ENCODE results near the gene ZNF14. TPM values are rescaled to one million over a fixed set of nuclear protein-coding genes. Genes with fewer than 3 reads are reported as not detected.

The ZNF14 gene
- total and polyA plus RNA-seq, 2 experiments from 2014 or later: 4.6 to 10.2 TPM

DNA sequence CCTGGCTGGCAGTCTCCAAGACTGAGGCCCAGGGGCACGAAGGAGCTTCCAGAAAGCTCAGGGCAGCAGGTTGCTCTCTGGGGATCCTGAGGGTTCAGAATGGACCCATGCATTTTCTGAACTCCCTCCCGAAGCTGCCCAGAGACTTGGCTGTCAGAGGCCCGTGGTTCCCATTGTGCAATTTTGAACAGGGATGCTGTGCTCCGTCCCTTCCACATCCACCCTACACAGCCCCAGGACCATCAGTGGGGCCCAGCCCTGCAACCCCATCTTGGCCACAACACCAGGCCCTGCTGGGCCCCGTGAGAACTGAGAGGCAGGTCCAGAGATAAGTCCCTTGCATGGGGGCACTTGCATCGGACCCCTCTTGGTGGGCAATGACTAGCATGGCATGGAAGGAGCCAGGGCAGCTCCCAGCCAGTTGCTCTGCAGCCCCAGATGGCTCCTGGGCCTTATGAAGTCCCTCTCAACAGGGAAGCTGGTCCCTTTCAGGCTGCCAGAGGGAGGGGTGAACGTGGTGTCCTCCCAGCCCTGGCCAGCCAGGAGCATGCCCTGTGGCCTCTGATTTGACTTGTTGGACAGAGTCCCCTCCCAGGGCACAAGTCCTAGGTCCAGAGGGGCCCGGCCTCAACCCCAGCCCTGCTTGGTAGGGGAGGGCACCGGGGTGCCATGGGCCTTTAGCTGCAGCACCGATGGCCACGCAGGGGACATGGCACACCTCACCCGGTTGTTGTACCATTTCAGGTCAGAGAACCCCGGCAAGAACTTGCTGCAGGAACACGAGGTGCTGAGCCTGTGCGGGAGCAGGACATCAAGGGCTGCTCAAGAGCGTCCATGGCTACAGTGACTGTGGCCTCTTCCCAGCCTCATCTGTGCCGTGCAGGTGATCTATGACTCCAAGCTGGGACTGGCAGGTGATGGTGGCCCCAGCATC, 17.3 kb upstream of the ZNF14 start (continued):
- TF ChIP-seq POLR2AphosphoS5 (IDR thresholded peaks at IDR 0.05; ENCODE audit: low read depth) (no peak), EZH2phosphoT487 (IDR thresholded peaks at IDR 0.05; ENCODE audit: unreplicated experiment) (no peak), ZNF331 (CRISPR knock-in tag; IDR thresholded peaks at IDR 0.05; ENCODE audit: low read depth) (no peak), JUNB (IDR thresholded peaks at IDR 0.05; ENCODE audit: unreplicated experiment) (no peak), NANOG (IDR thresholded peaks at IDR 0.05; ENCODE audit: borderline replicate concordance) (no peak)
- TF ChIP-seq, protein P1, sequence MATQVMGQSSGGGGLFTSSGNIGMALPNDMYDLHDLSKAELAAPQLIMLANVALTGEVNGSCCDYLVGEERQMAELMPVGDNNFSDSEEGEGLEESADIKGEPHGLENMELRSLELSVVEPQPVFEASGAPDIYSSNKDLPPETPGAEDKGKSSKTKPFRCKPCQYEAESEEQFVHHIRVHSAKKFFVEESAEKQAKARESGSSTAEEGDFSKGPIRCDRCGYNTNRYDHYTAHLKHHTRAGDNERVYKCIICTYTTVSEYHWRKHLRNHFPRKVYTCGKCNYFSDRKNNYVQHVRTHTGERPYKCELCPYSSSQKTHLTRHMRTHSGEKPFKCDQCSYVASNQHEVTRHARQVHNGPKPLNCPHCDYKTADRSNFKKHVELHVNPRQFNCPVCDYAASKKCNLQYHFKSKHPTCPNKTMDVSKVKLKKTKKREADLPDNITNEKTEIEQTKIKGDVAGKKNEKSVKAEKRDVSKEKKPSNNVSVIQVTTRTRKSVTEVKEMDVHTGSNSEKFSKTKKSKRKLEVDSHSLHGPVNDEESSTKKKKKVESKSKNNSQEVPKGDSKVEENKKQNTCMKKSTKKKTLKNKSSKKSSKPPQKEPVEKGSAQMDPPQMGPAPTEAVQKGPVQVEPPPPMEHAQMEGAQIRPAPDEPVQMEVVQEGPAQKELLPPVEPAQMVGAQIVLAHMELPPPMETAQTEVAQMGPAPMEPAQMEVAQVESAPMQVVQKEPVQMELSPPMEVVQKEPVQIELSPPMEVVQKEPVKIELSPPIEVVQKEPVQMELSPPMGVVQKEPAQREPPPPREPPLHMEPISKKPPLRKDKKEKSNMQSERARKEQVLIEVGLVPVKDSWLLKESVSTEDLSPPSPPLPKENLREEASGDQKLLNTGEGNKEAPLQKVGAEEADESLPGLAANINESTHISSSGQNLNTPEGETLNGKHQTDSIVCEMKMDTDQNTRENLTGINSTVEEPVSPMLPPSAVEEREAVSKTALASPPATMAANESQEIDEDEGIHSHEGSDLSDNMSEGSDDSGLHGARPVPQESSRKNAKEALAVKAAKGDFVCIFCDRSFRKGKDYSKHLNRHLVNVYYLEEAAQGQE (IDR thresholded peaks at IDR 0.05; ENCODE audit: unreplicated experiment): no peak

DNA sequence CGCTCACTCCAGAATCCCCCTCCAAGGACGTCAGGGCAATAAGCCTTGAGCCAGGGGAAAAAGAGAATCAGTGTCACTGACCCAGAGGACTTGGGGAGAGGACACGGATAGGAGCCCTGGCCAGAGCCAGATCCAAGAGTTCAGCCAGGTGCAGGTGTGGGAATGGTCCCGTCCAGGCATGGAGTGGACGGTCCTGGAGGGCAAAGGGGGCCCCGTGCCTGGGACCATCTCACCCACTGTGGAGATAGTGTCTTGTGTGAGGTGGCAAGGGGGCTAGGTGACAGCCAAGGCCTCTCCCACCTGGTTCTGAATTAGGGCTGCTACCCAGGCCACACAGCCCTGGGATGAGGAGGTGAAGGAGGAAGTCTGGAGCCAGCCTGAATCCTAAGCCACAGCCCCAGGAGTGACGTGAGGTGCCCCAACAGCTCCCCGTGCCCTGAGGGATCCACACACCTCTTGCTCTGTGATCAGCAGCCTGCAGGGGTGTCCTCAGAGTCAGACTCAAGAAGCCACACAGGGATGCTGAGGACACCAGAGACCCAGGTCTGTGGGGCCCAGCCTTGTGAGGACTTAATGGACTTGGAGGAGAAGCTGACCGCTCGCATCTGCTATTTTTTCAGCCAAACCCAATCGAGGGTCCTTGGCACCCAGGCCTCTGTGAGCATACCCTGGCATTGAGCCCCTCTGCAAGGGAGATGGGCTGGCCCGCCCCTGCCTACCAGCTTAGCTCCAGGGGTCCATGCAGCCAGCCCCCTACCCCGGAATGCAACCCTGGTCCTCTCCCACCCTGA, 16.4 kb upstream of the ZNF14 start:
- Histone ChIP-seq H3K79me2 (replicated peaks; ENCODE audit: insufficient read depth) (no peaks in the 10 kb centered on the region), H3K36me3 (ENCODE audit: insufficient read depth) (no peaks in the 10 kb centered on the region), H3K4me3 (no peak overlapping the region), H3K4me2 (no peak overlapping the region), H3K27ac (ENCODE audit: low read depth) (no peak overlapping the region), H3K9me2 (ENCODE audit: insufficient read depth) (0 out of 2 replicates have a peak, but pooled peaks cover 2% of the 10 kb centered on the region), H3K27me3 (ENCODE audit: insufficient read depth) (no peaks in the 10 kb centered on the region), H2AFZ (no peak overlapping the region), H3F3A (replicated peaks; ENCODE audit: low read depth) (no peaks in the 10 kb centered on the region), H4K20me1 (replicated peaks; ENCODE audit: insufficient read depth) (no peaks in the 10 kb centered on the region), H3K4me1 (ENCODE audit: insufficient read depth) (no peaks in the 10 kb centered on the region)
- DNase-seq (ENCODE audit: low spot score): no peak
- peaks cover 8% of the 10 kb centered on the region for H3K9me3 Mint-ChIP-seq
- H3K36me3 Mint-ChIP-seq (ENCODE audit: low read depth): peaks cover 2% of the 10 kb centered on the region; the same call in 1 of the 3 replicates
- H3K27ac Mint-ChIP-seq: no peak overlapping the region
- no peak for ATAC-seq
- H3K27me3 Mint-ChIP-seq (ENCODE audit: insufficient read depth, low read depth, poor library complexity): peaks cover 6% of the 10 kb centered on the region
- no peak overlapping the region for H3K4me3 Mint-ChIP-seq
- H3K4me1 Mint-ChIP-seq: no peaks in the 10 kb centered on the region
- TF ChIP-seq NANOG (IDR thresholded peaks at IDR 0.05; ENCODE audit: borderline replicate concordance) (no peak), EZH2 (IDR thresholded peaks at IDR 0.05; ENCODE audit: low read depth, unreplicated experiment) (no peak), ZNF331 (CRISPR knock-in tag; IDR thresholded peaks at IDR 0.05; ENCODE audit: low read depth) (no peak), ZNF114 (CRISPR knock-in tag; IDR thresholded peaks at IDR 0.05) (no peak), POLR2AphosphoS5 (IDR thresholded peaks at IDR 0.05; ENCODE audit: low read depth) (no peak), JUNB (IDR thresholded peaks at IDR 0.05; ENCODE audit: unreplicated experiment) (no peak), EZH2phosphoT487 (IDR thresholded peaks at IDR 0.05; ENCODE audit: unreplicated experiment) (no peak), CREB1 (CRISPR knock-in tag; IDR thresholded peaks at IDR 0.05; ENCODE audit: low read depth) (no peak)
- TF ChIP-seq, protein P2, sequence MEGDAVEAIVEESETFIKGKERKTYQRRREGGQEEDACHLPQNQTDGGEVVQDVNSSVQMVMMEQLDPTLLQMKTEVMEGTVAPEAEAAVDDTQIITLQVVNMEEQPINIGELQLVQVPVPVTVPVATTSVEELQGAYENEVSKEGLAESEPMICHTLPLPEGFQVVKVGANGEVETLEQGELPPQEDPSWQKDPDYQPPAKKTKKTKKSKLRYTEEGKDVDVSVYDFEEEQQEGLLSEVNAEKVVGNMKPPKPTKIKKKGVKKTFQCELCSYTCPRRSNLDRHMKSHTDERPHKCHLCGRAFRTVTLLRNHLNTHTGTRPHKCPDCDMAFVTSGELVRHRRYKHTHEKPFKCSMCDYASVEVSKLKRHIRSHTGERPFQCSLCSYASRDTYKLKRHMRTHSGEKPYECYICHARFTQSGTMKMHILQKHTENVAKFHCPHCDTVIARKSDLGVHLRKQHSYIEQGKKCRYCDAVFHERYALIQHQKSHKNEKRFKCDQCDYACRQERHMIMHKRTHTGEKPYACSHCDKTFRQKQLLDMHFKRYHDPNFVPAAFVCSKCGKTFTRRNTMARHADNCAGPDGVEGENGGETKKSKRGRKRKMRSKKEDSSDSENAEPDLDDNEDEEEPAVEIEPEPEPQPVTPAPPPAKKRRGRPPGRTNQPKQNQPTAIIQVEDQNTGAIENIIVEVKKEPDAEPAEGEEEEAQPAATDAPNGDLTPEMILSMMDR (conservative IDR thresholded peaks at IDR 0.05; ENCODE audit: low read depth in 2 of 2): no peak
- TF ChIP-seq, protein P1 (IDR thresholded peaks at IDR 0.05; ENCODE audit: unreplicated experiment): no peak
- TF ChIP-seq, protein P3, sequence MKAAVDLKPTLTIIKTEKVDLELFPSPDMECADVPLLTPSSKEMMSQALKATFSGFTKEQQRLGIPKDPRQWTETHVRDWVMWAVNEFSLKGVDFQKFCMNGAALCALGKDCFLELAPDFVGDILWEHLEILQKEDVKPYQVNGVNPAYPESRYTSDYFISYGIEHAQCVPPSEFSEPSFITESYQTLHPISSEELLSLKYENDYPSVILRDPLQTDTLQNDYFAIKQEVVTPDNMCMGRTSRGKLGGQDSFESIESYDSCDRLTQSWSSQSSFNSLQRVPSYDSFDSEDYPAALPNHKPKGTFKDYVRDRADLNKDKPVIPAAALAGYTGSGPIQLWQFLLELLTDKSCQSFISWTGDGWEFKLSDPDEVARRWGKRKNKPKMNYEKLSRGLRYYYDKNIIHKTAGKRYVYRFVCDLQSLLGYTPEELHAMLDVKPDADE (IDR thresholded peaks at IDR 0.05): no peak

Measured in GM23338 (cell line).